Fibroblast of skin of scalp (primary cell): ENCODE data around the gene EFCAB11.

Experiments used
- DNase-seq: peaks from one replicate; pipeline ENCODE4 v3.0.0-alpha.2; 2013

EFCAB11 gene

DNA sequence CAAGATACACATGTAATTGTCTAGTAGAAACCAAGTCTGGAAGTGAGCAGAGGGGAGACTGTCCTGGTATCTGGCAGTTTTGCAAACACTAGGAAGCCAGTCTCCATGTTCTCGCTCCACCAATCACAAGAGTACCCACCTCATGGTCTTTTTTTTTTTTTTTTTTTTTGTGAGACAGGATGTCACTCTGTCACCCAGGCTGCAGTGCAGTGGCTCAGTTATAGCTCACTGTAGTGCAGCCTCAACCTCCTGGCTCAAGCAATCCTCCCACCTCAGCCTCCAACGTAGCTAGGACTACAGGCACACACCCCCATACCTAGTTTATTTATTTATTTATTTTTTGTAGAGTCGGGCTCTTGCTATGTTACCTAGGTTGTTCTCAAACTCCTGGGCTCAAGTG lies 189.2 kb downstream of the EFCAB11 start:
- no peak for DNase-seq

DNA sequence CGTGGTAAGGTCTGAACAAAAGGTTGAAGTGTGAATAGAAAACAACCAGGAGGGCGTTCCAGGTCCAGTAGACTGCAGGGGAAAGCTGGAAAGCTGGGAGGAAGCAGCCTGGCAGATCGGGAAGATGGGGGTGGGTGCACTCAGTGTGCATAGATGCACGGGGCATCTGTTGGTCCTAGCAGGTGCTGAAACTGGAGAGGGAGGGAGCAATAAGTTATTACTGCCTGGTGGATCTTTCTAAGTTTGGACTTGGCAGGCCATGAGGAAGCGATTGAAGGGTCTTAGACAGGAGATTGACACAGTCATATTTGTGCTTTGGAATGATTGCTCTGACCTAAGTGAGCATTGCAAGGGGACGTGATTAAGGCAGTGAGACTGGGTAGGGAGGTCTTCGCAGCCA lies 194.4 kb downstream of the EFCAB11 start:
- no peak for DNase-seq

DNA sequence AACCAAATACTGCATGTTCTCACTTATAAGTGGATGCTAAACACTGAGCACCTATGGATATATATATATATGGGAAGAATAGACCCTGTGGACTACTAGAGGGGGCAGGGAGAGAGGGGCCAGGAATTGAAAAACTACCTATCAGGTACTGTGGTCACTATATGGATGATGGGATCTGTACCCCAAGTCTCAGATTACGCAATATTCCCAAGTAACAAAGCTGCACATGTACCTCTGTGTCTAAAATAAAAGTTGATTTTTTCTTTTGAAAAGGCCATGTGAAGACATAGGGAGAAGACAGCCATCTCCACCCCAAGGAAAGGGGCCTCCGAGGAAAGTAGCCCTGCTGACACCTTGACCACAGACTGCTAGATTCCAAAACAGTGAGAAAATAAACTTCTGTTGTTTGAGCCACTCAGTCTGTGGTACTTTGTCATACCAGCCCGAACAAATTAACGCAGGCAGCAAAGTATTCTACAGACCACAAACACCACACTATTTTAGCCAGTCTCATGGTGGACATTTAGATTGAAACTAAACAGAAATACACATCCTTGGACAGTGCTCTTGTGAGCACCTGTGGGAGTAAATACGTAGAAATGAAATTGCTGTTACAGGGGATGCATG lies 197.1 kb downstream of the EFCAB11 start:
- DNase-seq, result no peak

DNA sequence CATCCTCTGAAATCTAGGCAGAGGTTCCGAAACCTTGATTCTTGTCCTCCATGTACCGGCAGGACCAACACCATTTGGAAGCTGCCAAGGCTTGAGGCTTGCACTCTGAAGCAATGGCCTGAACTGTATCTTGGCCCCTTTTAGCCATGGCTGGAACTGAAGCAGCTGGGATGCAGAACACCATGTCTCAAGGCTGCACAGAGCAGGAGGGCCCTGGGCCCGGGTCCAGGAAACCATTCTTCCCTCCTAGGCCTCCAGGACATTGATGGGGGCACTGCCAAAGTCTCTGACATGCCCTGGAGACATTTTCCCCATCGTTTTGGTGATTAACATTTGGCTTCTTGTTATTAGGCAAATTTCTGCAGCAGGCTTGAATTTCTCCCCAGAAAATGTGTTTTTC lies 198.7 kb downstream of the EFCAB11 start:
- no peak for DNase-seq

DNA sequence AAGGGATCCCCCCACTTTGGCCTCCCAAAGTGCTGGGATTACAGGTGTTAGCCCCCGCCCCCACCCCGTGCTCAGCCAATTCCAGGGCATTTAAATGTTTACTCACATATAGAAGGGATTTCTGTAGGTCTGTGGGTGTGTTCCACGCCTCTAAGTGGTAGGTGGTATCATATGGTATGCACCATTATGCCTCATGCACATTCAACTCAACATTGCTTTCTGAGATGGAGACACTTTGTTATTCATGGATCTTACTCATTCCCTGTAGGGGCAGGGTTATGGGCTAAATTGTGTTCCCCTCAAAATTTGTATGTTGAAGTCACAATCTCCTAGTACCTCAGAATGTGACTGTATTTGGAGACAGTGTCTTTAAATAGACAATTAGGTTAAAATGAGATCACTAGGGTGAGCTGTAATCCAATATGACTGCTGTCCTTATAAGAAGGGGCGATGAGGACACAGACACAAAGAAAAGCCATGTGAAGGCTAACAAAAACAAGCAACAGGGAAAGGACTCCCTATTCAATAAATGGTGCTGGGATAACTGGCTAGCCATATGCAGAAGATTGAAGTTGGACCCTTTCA lies 200.6 kb downstream of the EFCAB11 start:
- no peak for DNase-seq

DNA sequence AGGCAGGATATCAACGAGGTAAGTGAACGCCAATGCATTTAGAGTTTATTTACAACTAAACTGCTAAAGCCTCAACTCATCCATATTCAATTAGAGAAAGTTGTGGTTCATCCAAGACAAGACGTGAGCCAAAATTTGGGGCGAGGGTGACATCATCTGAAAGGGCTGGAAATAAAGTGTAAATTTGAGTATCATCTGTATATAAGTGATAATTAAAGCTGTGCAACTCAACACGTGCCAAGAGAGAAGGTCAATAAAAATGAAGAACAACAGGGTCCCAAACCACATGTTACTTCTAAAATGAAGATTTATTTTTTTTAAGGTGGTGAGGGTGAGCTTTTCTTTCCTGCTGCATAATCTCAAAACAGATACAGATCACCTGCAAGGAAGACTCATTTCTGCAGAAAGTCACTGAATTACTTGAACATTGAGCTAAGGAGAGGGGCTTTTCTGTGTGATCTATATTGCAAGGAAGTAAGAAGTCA lies 203.6 kb downstream of the EFCAB11 start:
- no peak for DNase-seq

DNA sequence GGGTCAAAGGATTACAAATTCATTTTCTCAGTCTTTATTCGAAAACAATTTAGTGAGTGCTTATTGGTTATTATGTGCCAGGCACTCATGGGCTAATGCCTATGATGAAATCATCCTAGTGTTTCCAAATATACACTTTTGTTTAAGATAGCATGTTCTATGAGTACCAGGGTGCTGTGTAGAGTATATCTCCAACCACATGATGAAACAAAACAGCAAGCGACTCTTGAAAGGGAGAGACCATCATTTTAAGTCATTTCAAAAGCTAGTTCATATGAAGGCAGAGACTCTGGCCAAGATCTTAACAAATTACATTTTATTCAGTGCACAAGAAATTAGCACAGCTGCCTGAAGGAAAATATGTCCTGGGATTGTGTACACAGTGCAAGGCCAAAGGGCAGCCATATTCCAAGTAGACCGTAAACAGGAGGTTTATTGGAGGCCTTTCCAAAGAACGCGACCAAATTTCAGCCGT lies 204.2 kb downstream of the EFCAB11 start:
- no peak for DNase-seq

DNA sequence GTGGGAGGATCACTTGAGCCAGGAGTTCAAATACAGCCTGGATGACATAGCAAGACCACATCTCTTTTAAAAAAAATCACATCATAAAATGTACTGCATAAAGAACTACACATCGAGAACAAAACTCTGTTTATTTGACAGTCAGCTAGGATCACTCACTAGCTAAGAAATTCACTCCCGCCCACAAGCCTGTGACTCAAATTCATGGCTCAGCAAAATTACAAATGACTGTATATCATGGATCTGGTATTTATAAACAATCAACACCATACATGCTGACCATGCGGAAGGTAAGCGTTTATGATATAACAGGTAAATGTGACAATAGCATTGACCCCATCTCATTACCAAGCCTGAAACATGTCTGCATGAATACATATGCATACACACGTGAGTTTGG lies 206.5 kb downstream of the EFCAB11 start:
- DNase-seq, result no peak

DNA sequence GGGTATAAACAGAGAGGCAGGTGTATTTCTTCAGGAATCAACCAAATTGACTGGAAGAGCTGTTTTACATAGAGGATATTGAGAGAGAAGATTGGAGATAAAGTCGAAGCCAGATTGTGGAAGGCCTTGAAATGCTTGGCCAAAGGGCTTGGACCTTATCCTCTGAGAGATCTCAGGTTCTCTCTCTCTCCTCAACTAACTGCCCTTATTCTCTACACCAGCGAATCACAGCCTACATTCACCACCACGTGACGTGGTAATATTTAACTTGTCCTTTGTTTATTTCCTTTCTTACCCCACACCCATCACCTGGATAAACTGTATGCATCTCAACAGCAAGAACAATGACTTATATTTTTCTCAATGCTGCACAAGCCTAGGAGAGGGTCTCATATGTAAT lies 207.4 kb downstream of the EFCAB11 start:
- no peak for DNase-seq

DNA sequence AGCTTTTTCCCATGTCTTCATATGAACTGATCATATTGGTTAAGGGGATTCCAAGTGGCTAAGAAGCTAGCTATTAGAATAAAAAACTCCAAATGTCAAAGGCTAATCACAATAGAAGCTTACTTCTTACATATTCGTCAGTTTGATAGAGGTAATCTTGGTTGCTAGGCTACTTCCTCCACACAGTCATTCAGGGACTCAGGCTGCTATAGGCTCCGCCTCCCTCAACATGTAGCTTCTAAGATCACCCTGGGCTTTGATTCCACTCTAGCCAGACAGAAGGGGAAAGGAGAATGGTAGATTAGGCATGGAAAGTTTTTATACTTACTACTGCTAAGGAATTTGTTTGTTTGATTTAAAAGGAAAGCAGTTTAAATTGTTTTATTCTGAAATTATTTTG lies 207.9 kb downstream of the EFCAB11 start:
- DNase-seq, result no peak

DNA sequence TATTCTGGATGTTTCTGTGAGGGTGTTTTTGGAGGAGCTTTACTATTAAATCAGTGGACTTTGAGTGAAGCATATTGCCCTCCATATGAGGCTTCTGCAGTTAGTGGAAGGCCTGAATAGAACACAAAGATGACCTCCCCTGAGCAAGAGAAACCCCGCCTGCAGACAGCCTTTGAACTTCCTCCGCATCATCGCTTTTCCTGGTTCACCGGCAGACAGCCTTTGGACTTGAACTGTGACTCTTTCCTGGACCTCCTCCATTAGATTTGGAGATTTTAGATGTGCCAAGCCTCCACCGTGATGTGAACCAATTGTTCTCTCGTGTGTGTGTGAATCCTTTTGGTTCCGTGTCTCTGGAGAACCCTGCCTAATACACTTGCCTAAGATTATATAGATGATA lies 208.4 kb downstream of the EFCAB11 start:
- DNase-seq, result no peak
